H9 (cell line): Measurements from ENCODE around the gene LRRC8E. TPM values are rescaled to one million over a fixed set of nuclear protein-coding genes. Genes with fewer than 3 reads are reported as not detected.

ENCODE experiments used
- DNase-seq: peaks from one replicate; pipeline ENCODE4 v3.0.0-alpha.2; 2017
- H2AFZ ChIP-seq: one replicate; pipeline ENCODE4 v1.6.1; 2013; ENCODE audit warnings: mild to moderate bottlenecking, low read length, control low read depth, moderate library complexity
- H2AK5ac ChIP-seq: 2 replicates; pipeline ENCODE4 v1.6.1; 2013; ENCODE audit warnings: low read length, control low read depth, mixed read lengths; ENCODE audit not compliant: insufficient read length
- H2BK120ac ChIP-seq: one replicate; pipeline ENCODE4 v1.6.1; 2013; ENCODE audit warnings: low read depth, mild to moderate bottlenecking, low read length, control low read depth, inconsistent platforms; ENCODE audit not compliant: poor library complexity, severe bottlenecking
- H2BK12ac ChIP-seq: 2 replicates; pipeline ENCODE4 v1.6.1; 2013; ENCODE audit warnings: low read length, control low read depth, mixed read lengths, low read depth; ENCODE audit not compliant: insufficient read length
- H2BK15ac ChIP-seq: 2 replicates; pipeline ENCODE4 v1.6.1; 2013; ENCODE audit warnings: low read depth, low read length, control low read depth
- H2BK20ac ChIP-seq: one replicate; pipeline ENCODE4 v1.6.1; 2013; ENCODE audit warnings: low read depth, mild to moderate bottlenecking, low read length, control low read depth, inconsistent platforms; ENCODE audit not compliant: poor library complexity, severe bottlenecking
- H2BK5ac ChIP-seq: 2 replicates; pipeline ENCODE4 v1.6.1; 2013; ENCODE audit warnings: low read length, control low read depth, mixed read lengths; ENCODE audit not compliant: insufficient read length
- H3K14ac ChIP-seq: 2 replicates; pipeline ENCODE4 v1.6.1; 2013; ENCODE audit warnings: low read length, control low read depth; ENCODE audit not compliant: insufficient read depth
- H3K18ac ChIP-seq: 2 replicates; pipeline ENCODE4 v1.6.1; 2013; ENCODE audit warnings: low read depth, mild to moderate bottlenecking, mixed read lengths, low read length, control low read depth; ENCODE audit not compliant: insufficient read length
- H3K23ac ChIP-seq: 2 replicates; pipeline ENCODE4 v1.6.1; 2013; ENCODE audit warnings: low read length, control low read depth, mixed read lengths, low read depth; ENCODE audit not compliant: insufficient read length
- H3K23me2 ChIP-seq: 2 replicates; pipeline ENCODE4 v1.6.1; 2013; ENCODE audit warnings: low read depth, mild to moderate bottlenecking, mixed read lengths, low read length, control low read depth; ENCODE audit not compliant: insufficient read length, poor library complexity, severe bottlenecking
- H3K27ac ChIP-seq: 2 replicates; pipeline ENCODE4 v1.5.1; 2013; ENCODE audit warnings: low read length, control low read depth, mixed read lengths, low read depth; ENCODE audit not compliant: insufficient read length
- H3K27me3 ChIP-seq: 2 replicates; pipeline ENCODE4 v1.6.1; 2013; ENCODE audit warnings: low read length, control low read depth, inconsistent platforms; ENCODE audit not compliant: insufficient read depth
- H3K4ac ChIP-seq: 2 replicates; pipeline ENCODE4 v1.6.1; 2013; ENCODE audit warnings: low read depth, mild to moderate bottlenecking, control low read depth, inconsistent platforms, low read length, moderate library complexity
- H3K4me1 ChIP-seq: 2 replicates; pipeline ENCODE4 v1.6.1; 2013; ENCODE audit warnings: low read length, control low read depth, inconsistent platforms; ENCODE audit not compliant: insufficient read depth
- H3K4me2 ChIP-seq: 2 replicates; pipeline ENCODE4 v1.6.1; 2013; ENCODE audit warnings: low read length, control low read depth, mixed read lengths; ENCODE audit not compliant: insufficient read length, insufficient read depth
- H3K56ac ChIP-seq: 2 replicates; pipeline ENCODE4 v1.6.1; 2013; ENCODE audit warnings: low read depth, mild to moderate bottlenecking, mixed read lengths, low read length, control low read depth; ENCODE audit not compliant: insufficient read length
- H3K79me1 ChIP-seq: 2 replicates; pipeline ENCODE4 v1.6.1; 2013; ENCODE audit warnings: low read depth, mild to moderate bottlenecking, moderate library complexity, low read length, control low read depth, inconsistent platforms; ENCODE audit not compliant: insufficient read depth, poor library complexity, severe bottlenecking
- H3K79me2 ChIP-seq: 2 replicates; pipeline ENCODE4 v1.6.1; 2013; ENCODE audit warnings: low read length, control low read depth, inconsistent platforms; ENCODE audit not compliant: insufficient read depth
- H3K9ac ChIP-seq: 2 replicates; pipeline ENCODE4 v1.6.1; 2013; ENCODE audit warnings: low read length, control low read depth, mixed read lengths; ENCODE audit not compliant: insufficient read length; ENCODE audit errors: extremely low read depth
- H3K9me3 ChIP-seq: one replicate; pipeline ENCODE4 v1.6.1; 2013; ENCODE audit warnings: low read depth, low read length, inconsistent platforms; ENCODE audit not compliant: control insufficient read depth
- H3T11ph ChIP-seq: one replicate; pipeline ENCODE4 v1.6.1; 2013; ENCODE audit warnings: mild to moderate bottlenecking, low read length, control low read depth, inconsistent platforms
- H4K20me1 ChIP-seq: one replicate; pipeline ENCODE4 v1.6.1; 2013; ENCODE audit not compliant: control insufficient read depth, insufficient read length, insufficient read depth
- H4K5ac ChIP-seq: 2 replicates; pipeline ENCODE4 v1.6.1; 2013; ENCODE audit warnings: low read depth, mild to moderate bottlenecking, mixed read lengths, low read length, control low read depth; ENCODE audit not compliant: insufficient read length
- H4K8ac ChIP-seq: replicated peaks from 2 replicates; pipeline ENCODE4 v1.6.1; 2013; ENCODE audit warnings: low read length, control low read depth, mixed read lengths, low read depth; ENCODE audit not compliant: insufficient read length
- H4K91ac ChIP-seq: 2 replicates; pipeline ENCODE4 v1.6.1; 2013; ENCODE audit warnings: low read depth, mild to moderate bottlenecking, moderate library complexity, mixed read lengths, low read length, control low read depth; ENCODE audit not compliant: insufficient read length
- H3K27ac Mint-ChIP-seq, 3 experiments: 2 replicates in 2 of 3; 3 replicates in 1 of 3; pipeline ENCODE4 v1.8.0; 2020 to 2021; ENCODE audit warnings: mixed read lengths in 3 of 3, mild to moderate bottlenecking in 1 of 3, moderate library complexity in 1 of 3
- H3K27me3 Mint-ChIP-seq: 2 replicates; pipeline ENCODE4 v1.8.0; 2021; ENCODE audit warnings: low read depth, mild to moderate bottlenecking, moderate library complexity, mixed read lengths
- H3K36me3 Mint-ChIP-seq, 3 experiments: 2 replicates in 2 of 3; 3 replicates in 1 of 3; pipeline ENCODE4 v1.8.0; 2020 to 2021; ENCODE audit warnings: low read depth in 3 of 3, mixed read lengths in 3 of 3; ENCODE audit not compliant: insufficient read depth in 1 of 3
- H3K4me1 Mint-ChIP-seq, 2 experiments: 2 replicates each; pipeline ENCODE4 v1.8.0; 2020; ENCODE audit warnings: mixed read lengths in 2 of 2
- H3K4me3 Mint-ChIP-seq, 2 experiments: 2 replicates in 1 of 2; 3 replicates in 1 of 2; pipeline ENCODE4 v1.8.0; 2020 to 2021; ENCODE audit warnings: mild to moderate bottlenecking in 2 of 2, mixed read lengths in 2 of 2, moderate library complexity in 1 of 2
- H3K9me3 Mint-ChIP-seq, 2 experiments: 2 replicates in 1 of 2; 3 replicates in 1 of 2; pipeline ENCODE4 v1.8.0; 2020; ENCODE audit warnings: mild to moderate bottlenecking in 2 of 2, mixed read lengths in 2 of 2, moderate library complexity in 1 of 2
- WGBS: extraction: QIAGEN DNeasy Blood & Tissue Kit; methylation state at CpG from one replicate; pipeline ENCODE4 v1.1.7; 2013; ENCODE audit warnings: missing lambda C conversion rate, low lambda C conversion rate, mixed read lengths; ENCODE audit not compliant: insufficient read length; ENCODE audit errors: extremely low coverage; 5-methylcytosine and 5-hydroxymethylcytosine counted together
- total RNA-seq: library from RNA; stranded (reverse); gene quantifications from 2 replicates; pipeline ENCODE4 v1.2.1, GENCODE V29; 2021
- TF ChIP-seq, protein P1 (sequence below): fragments of 200-600 bp; sonication (generic); conservative IDR thresholded peaks from 3 replicates; pipeline ENCODE4 v1.8.0; 2021; ENCODE audit warnings: antibody characterized with exemption, mild to moderate bottlenecking

Gene LRRC8E
- total RNA-seq, 1 experiment from 2014 or later, result 4.8 TPM

DNA sequence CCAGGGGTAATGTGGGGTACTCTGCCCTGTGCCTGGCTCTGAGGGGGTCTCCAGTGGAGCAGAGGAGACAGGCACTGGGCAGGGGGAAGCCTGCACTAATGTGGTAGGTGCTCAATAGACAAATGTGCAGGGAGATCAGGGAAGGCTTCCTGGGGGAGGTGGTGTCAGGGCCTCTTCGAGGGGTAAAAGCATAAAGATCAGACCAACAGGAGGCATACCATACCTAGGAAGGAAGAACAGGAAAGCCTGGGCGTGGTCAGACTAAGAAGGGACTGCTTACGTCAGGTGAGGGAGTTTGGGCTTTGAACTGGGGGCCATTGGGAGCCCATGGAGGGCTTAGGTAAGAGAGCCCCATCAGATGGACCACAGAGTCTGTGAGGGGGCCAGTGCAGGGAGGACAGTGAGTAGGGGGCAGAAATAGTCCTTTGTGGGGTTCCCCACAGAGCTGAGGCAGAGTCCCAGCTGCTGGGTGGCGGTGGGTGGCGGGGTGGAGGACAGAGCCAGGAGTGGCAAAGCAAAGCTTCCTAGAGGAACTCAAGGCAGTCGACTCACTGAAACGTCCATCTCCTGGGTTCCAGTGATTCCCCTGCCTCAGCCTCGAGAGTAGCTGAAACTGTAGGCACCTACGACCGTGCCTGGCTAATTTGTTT is 22.9 kb upstream of the LRRC8E start:
- no peak overlapping the region for H2BK20ac ChIP-seq
- H3K79me2 ChIP-seq, result no peaks in the 10 kb centered on the region
- 0 out of 7 replicates have a peak overlapping the region, but pooled peaks of 1 of the 3 experiments have one; percentile 10 for H3K27ac Mint-ChIP-seq
- H2BK12ac ChIP-seq, result no peak overlapping the region
- H3K27me3 Mint-ChIP-seq, result peaks cover 56% of the 10 kb centered on the region
- H3K9ac ChIP-seq, result no peak overlapping the region
- H3T11ph ChIP-seq, result no peak overlapping the region
- H3K27ac ChIP-seq, result no peak overlapping the region
- no peak overlapping the region for H3K4ac ChIP-seq
- H4K5ac ChIP-seq, result no peak overlapping the region
- H3K79me1 ChIP-seq, result no peaks in the 10 kb centered on the region
- no peaks in the 10 kb centered on the region for H3K9me3 ChIP-seq
- TF ChIP-seq, protein P1, sequence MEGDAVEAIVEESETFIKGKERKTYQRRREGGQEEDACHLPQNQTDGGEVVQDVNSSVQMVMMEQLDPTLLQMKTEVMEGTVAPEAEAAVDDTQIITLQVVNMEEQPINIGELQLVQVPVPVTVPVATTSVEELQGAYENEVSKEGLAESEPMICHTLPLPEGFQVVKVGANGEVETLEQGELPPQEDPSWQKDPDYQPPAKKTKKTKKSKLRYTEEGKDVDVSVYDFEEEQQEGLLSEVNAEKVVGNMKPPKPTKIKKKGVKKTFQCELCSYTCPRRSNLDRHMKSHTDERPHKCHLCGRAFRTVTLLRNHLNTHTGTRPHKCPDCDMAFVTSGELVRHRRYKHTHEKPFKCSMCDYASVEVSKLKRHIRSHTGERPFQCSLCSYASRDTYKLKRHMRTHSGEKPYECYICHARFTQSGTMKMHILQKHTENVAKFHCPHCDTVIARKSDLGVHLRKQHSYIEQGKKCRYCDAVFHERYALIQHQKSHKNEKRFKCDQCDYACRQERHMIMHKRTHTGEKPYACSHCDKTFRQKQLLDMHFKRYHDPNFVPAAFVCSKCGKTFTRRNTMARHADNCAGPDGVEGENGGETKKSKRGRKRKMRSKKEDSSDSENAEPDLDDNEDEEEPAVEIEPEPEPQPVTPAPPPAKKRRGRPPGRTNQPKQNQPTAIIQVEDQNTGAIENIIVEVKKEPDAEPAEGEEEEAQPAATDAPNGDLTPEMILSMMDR, result no peak
- peaks cover 10 to 39% of the 10 kb centered on the region in 2 experiments for H3K4me1 Mint-ChIP-seq
- no peaks in the 10 kb centered on the region; a peak in 1 of 7 replicates for H3K36me3 Mint-ChIP-seq
- no peak overlapping the region for H2AFZ ChIP-seq
- no peak overlapping the region for H3K14ac ChIP-seq
- no peak overlapping the region for H3K18ac ChIP-seq
- H3K9me3 Mint-ChIP-seq, result no peaks in the 10 kb centered on the region
- DNase-seq, result no peak
- no peak overlapping the region for H3K4me2 ChIP-seq
- H4K20me1 ChIP-seq, result peaks cover 6% of the 10 kb centered on the region
- no peak overlapping the region for H2BK120ac ChIP-seq
- H4K8ac ChIP-seq, result no peak overlapping the region
- H3K23me2 ChIP-seq, result peaks cover 25% of the 10 kb centered on the region
- H3K4me1 ChIP-seq, result no peaks in the 10 kb centered on the region; the same call in 1 of the 2 replicates
- H3K23ac ChIP-seq, result no peak overlapping the region
- H3K56ac ChIP-seq, result no peak overlapping the region
- peak overlapping the region in 1 of 2 experiments; percentile 28; a peak in 2 of 5 replicates for H3K4me3 Mint-ChIP-seq
- H2AK5ac ChIP-seq, result no peak overlapping the region
- peaks cover 4% of the 10 kb centered on the region; the same call in 1 of the 2 replicates for H3K27me3 ChIP-seq
- H2BK5ac ChIP-seq, result no peak overlapping the region
- H2BK15ac ChIP-seq, result no peak overlapping the region
- no peak overlapping the region for H4K91ac ChIP-seq
- no CpG with 5 or more reads among the region's 10 CpGs for WGBS
